Measurements from ENCODE around the gene PPP1R3D. TPM values are rescaled to one million over a fixed set of nuclear protein-coding genes. Genes with fewer than 3 reads are reported as not detected.

PPP1R3D gene
- total and polyA plus RNA-seq, 2 of the 13 experiments (the other 11 are each of a cell fraction or from before 2014, with no cell fraction given) = 1.2 to 3.7 TPM

DNA sequence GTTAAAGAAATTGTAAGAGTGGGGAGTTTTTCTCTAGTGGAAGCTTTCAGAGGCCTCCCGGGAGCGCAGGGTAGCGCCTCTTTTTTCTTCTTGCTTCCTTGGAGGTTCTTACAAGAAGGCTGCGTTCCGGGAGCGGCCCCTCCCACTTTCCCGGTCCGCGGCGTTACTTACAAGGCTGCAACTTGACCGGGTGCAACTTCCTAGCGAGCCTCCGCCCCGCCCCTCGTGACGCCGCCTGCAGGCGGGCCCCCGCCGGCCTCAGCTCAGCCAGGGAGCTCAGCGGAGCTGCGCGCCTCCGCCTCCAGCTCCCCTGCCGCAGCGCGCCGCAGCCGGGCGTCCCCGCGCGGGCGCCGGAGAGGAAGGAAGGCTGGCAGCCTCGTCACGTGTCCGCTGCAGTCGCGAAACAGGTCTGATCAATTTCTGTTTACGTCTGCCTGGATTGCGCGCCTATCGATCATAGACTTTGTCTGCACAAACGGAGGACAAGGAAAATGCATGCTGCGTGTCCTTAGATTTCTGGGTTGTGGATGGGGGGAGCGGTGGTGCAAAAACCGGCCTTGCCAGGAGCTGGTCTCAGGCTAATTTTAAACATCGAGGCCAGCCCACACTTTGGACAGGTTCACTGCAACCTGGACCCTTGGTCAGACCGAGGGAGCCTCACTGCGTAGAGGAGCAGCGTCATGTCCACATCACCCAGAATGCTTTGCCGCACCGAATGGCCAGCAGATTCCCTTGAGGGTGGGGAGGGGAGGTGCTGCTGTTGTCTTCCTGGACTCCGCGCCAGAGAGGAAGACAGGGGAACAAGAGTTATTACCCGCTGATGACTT lies at the start of gene PPP1R3D, which contains the start of gene FAM217B (continued):
- TF ChIP-seq, protein P1, sequence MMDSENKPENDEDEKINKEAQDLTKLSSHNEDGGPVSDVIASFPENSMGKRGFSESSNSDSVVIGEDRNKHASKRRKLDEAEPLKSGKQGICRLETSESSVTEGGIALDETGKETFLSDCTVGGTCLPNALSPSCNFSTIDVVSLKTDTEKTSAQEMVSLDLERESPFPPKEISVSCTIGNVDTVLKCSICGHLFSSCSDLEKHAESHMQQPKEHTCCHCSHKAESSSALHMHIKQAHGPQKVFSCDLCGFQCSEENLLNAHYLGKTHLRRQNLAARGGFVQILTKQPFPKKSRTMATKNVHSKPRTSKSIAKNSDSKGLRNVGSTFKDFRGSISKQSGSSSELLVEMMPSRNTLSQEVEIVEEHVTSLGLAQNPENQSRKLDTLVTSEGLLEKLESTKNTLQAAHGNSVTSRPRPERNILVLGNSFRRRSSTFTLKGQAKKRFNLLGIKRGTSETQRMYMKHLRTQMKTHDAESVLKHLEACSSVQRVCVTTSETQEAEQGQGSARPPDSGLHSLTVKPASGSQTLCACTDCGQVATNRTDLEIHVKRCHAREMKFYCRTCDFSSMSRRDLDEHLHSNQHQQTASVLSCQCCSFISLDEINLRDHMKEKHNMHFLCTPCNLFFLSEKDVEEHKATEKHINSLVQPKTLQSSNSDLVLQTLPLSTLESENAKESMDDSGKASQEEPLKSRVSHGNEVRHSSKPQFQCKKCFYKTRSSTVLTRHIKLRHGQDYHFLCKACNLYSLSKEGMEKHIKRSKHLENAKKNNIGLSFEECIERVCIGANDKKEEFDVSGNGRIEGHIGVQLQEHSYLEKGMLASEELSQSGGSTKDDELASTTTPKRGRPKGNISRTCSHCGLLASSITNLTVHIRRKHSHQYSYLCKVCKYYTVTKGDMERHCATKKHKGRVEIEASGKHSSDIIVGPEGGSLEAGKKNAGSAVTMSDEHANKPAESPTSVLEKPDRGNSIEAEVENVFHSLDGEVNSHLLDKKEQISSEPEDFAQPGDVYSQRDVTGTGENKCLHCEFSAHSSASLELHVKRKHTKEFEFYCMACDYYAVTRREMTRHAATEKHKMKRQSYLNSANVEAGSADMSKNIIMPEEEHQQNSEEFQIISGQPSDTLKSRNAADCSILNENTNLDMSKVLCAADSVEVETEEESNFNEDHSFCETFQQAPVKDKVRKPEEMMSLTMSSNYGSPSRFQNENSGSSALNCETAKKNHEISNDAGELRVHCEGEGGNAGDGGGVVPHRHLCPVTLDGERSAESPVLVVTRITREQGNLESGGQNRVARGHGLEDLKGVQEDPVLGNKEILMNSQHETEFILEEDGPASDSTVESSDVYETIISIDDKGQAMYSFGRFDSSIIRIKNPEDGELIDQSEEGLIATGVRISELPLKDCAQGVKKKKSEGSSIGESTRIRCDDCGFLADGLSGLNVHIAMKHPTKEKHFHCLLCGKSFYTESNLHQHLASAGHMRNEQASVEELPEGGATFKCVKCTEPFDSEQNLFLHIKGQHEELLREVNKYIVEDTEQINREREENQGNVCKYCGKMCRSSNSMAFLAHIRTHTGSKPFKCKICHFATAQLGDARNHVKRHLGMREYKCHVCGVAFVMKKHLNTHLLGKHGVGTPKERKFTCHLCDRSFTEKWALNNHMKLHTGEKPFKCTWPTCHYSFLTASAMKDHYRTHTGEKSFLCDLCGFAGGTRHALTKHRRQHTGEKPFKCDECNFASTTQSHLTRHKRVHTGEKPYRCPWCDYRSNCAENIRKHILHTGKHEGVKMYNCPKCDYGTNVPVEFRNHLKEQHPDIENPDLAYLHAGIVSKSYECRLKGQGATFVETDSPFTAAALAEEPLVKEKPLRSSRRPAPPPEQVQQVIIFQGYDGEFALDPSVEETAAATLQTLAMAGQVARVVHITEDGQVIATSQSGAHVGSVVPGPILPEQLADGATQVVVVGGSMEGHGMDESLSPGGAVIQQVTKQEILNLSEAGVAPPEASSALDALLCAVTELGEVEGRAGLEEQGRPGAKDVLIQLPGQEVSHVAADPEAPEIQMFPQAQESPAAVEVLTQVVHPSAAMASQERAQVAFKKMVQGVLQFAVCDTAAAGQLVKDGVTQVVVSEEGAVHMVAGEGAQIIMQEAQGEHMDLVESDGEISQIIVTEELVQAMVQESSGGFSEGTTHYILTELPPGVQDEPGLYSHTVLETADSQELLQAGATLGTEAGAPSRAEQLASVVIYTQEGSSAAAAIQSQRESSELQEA (CRISPR knock-in tag; IDR thresholded peaks at IDR 0.05; ENCODE audit: not compliant biosample characterization) = peak; percentile 95
- TF ChIP-seq NR2F6 (IDR thresholded peaks at IDR 0.05) (no peak), NR2F6 (CRISPR knock-in tag; IDR thresholded peaks at IDR 0.05) (peak; percentile 55), CCAR2 (optimal IDR thresholded peaks at IDR 0.05; ENCODE audit: low read depth, low read length) (no peak), NFATC3 (CRISPR knock-in tag; IDR thresholded peaks at IDR 0.05) (0 out of 2 replicates have a peak, but pooled peaks have one; percentile 53), U2AF2 (IDR thresholded peaks at IDR 0.05; ENCODE audit: low read depth, low read length) (no peak)
- TF ChIP-seq, protein P2, sequence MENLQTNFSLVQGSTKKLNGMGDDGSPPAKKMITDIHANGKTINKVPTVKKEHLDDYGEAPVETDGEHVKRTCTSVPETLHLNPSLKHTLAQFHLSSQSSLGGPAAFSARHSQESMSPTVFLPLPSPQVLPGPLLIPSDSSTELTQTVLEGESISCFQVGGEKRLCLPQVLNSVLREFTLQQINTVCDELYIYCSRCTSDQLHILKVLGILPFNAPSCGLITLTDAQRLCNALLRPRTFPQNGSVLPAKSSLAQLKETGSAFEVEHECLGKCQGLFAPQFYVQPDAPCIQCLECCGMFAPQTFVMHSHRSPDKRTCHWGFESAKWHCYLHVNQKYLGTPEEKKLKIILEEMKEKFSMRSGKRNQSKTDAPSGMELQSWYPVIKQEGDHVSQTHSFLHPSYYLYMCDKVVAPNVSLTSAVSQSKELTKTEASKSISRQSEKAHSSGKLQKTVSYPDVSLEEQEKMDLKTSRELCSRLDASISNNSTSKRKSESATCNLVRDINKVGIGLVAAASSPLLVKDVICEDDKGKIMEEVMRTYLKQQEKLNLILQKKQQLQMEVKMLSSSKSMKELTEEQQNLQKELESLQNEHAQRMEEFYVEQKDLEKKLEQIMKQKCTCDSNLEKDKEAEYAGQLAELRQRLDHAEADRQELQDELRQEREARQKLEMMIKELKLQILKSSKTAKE (CRISPR knock-in tag; IDR thresholded peaks at IDR 0.05; ENCODE audit: borderline replicate concordance) = peak; percentile 72
- TF ChIP-seq, protein P3, sequence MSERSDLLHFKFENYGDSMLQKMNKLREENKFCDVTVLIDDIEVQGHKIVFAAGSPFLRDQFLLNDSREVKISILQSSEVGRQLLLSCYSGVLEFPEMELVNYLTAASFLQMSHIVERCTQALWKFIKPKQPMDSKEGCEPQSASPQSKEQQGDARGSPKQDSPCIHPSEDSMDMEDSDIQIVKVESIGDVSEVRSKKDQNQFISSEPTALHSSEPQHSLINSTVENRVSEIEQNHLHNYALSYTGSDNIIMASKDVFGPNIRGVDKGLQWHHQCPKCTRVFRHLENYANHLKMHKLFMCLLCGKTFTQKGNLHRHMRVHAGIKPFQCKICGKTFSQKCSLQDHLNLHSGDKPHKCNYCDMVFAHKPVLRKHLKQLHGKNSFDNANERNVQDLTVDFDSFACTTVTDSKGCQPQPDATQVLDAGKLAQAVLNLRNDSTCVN (CRISPR knock-in tag; IDR thresholded peaks at IDR 0.05; ENCODE audit: borderline replicate concordance) = no peak; the same call in 1 of the 2 replicates
- TF ChIP-seq, protein P4, sequence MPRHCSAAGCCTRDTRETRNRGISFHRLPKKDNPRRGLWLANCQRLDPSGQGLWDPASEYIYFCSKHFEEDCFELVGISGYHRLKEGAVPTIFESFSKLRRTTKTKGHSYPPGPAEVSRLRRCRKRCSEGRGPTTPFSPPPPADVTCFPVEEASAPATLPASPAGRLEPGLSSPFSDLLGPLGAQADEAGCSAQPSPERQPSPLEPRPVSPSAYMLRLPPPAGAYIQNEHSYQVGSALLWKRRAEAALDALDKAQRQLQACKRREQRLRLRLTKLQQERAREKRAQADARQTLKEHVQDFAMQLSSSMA (CRISPR knock-in tag; IDR thresholded peaks at IDR 0.05) = peak; percentile 93
- TF ChIP-seq, protein P5, sequence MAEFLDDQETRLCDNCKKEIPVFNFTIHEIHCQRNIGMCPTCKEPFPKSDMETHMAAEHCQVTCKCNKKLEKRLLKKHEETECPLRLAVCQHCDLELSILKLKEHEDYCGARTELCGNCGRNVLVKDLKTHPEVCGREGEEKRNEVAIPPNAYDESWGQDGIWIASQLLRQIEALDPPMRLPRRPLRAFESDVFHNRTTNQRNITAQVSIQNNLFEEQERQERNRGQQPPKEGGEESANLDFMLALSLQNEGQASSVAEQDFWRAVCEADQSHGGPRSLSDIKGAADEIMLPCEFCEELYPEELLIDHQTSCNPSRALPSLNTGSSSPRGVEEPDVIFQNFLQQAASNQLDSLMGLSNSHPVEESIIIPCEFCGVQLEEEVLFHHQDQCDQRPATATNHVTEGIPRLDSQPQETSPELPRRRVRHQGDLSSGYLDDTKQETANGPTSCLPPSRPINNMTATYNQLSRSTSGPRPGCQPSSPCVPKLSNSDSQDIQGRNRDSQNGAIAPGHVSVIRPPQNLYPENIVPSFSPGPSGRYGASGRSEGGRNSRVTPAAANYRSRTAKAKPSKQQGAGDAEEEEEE (CRISPR knock-in tag; IDR thresholded peaks at IDR 0.05; ENCODE audit: borderline replicate concordance) = no peak
- TF ChIP-seq, protein P6, sequence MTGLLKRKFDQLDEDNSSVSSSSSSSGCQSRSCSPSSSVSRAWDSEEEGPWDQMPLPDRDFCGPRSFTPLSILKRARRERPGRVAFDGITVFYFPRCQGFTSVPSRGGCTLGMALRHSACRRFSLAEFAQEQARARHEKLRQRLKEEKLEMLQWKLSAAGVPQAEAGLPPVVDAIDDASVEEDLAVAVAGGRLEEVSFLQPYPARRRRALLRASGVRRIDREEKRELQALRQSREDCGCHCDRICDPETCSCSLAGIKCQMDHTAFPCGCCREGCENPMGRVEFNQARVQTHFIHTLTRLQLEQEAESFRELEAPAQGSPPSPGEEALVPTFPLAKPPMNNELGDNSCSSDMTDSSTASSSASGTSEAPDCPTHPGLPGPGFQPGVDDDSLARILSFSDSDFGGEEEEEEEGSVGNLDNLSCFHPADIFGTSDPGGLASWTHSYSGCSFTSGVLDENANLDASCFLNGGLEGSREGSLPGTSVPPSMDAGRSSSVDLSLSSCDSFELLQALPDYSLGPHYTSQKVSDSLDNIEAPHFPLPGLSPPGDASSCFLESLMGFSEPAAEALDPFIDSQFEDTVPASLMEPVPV (CRISPR knock-in tag; IDR thresholded peaks at IDR 0.05) = peak; percentile 93

Data from HepG2 (cell line).